GM12872 (cell line): ENCODE data around the gene PRRX2.

Source experiments
- CTCF ChIP-seq: IDR thresholded peaks from 3 replicates; pipeline ENCODE4 v1.5.1; 2011; ENCODE audit warnings: low read depth, mild to moderate bottlenecking, low read length, moderate library complexity; ENCODE audit not compliant: insufficient read depth

Gene PRRX2

GRCh38 chr9:129631674-129632129 lies 33.7 kb upstream of the PRRX2 start:
- no peak for TF ChIP-seq CTCF

GRCh38 chr9:129632460-129632859 lies 33.0 kb upstream of the PRRX2 start:
- no peak for TF ChIP-seq CTCF

GRCh38 chr9:129633207-129633606 lies 32.2 kb upstream of the PRRX2 start:
- TF ChIP-seq CTCF, result no peak

GRCh38 chr9:129633848-129634247 lies 31.6 kb upstream of the PRRX2 start:
- no peak for TF ChIP-seq CTCF

GRCh38 chr9:129635099-129636065 lies 30.1 kb upstream of the PRRX2 start:
- no peak for TF ChIP-seq CTCF

GRCh38 chr9:129637102-129637501 lies 28.3 kb upstream of the PRRX2 start:
- TF ChIP-seq CTCF, result no peak

- TF ChIP-seq CTCF, result no peak
Observed at GRCh38 chr9:129637673-129638439, 27.6 kb upstream of the PRRX2 start.
